ENCODE results near the gene NRG2.

GRCh38 chr5:139984816-139985215, 58.3 kb downstream of the NRG2 start:
- no peak for TF ChIP-seq EZH2 (IDR thresholded peaks at IDR 0.05; ENCODE audit: insufficient read depth, poor library complexity, severe bottlenecking)
- no peak for TF ChIP-seq EZH2phosphoT487 (IDR thresholded peaks at IDR 0.05; ENCODE audit: insufficient read depth, low read depth)
